ENCODE data around the gene SCNN1G.

SCNN1G gene

DNA sequence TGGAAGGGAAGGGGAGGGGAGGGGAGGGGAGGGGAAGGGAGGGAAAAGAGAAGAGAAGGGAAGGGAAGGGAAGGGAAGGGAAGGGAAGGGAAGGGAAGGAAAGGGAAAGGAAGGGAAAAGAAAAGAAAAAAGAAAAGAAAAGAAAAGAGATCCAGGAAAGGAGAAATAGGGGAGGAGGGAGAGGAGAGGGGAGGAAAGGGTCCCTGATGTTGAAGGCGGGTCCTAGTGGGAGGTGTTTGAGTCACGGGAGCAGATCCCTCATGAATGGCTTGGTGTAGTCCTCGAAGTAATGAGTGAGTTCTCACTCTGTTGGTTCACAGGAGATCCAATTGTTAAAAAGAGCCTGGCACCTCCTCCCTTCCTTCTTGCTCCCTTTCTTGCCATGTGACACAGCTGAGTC lies 26.4 kb upstream of the SCNN1G start:
- DNase-seq (no peak), ATAC-seq (ENCODE audit: insufficient read depth, low read depth) (no peak)
- TF ChIP-seq, protein P1, sequence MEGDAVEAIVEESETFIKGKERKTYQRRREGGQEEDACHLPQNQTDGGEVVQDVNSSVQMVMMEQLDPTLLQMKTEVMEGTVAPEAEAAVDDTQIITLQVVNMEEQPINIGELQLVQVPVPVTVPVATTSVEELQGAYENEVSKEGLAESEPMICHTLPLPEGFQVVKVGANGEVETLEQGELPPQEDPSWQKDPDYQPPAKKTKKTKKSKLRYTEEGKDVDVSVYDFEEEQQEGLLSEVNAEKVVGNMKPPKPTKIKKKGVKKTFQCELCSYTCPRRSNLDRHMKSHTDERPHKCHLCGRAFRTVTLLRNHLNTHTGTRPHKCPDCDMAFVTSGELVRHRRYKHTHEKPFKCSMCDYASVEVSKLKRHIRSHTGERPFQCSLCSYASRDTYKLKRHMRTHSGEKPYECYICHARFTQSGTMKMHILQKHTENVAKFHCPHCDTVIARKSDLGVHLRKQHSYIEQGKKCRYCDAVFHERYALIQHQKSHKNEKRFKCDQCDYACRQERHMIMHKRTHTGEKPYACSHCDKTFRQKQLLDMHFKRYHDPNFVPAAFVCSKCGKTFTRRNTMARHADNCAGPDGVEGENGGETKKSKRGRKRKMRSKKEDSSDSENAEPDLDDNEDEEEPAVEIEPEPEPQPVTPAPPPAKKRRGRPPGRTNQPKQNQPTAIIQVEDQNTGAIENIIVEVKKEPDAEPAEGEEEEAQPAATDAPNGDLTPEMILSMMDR (IDR thresholded peaks at IDR 0.05; ENCODE audit: borderline replicate concordance, extremely low read depth, low read length, poor library complexity, severe bottlenecking): no peak
- Histone ChIP-seq H3K9me3 (ENCODE audit: insufficient read depth, low read length, severe bottlenecking) (no peaks in the 10 kb centered on the region), H3K36me3 (ENCODE audit: insufficient read depth, low read length) (no peaks in the 10 kb centered on the region), H3K9ac (ENCODE audit: low read depth, low read length) (no peak overlapping the region), H3K27me3 (ENCODE audit: insufficient read depth, low read length, poor library complexity) (no peaks in the 10 kb centered on the region), H4K20me1 (ENCODE audit: insufficient read depth, low read length) (no peaks in the 10 kb centered on the region), H3K79me2 (ENCODE audit: insufficient read depth, low read length) (no peaks in the 10 kb centered on the region), H3K27ac (ENCODE audit: low read length) (no peak overlapping the region), H2AFZ (ENCODE audit: low read depth, low read length) (no peak overlapping the region), H3K4me1 (ENCODE audit: insufficient read depth, low read length) (peaks cover 11% of the 10 kb centered on the region), H3K4me2 (ENCODE audit: insufficient read depth, low read length) (no peak overlapping the region), H3K4me3 (ENCODE audit: low read depth in 1 of 2, low read length in 2 of 2) (no peak overlapping the region)

DNA sequence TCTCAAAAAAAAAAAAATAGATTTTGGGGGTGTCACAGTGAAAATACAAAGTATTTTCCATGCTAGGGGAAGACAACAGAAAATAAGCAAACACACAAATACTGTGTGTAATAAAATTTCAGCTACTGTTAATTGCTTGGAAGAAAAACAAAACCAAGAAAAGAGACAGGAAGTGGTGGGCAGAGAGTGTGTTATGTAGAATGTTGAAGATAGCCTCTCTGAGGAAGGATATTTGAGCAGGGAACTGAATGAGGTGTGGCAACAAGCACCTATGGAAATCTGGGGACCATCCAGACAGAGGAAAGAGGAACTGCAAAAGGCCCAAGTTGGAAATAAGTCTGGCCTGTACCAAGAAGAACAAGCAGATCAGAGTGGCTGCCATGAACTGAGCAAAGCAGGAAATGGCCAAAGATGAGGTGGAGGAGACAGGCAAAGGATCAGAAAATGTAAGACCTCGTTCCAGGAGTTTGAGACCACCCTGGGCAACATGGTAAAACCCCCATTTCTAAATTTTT lies 25.5 kb upstream of the SCNN1G start:
- peak overlapping the region; percentile 26; the same call in 1 of the 2 replicates for H3K4me2 ChIP-seq (ENCODE audit: insufficient read depth, low read length)
- no peak for TF ChIP-seq EZH2 (IDR thresholded peaks at IDR 0.05; ENCODE audit: borderline replicate concordance, low read depth, low read length, severe bottlenecking)
- TF ChIP-seq, protein P1 (IDR thresholded peaks at IDR 0.05; ENCODE audit: borderline replicate concordance, extremely low read depth, low read length, poor library complexity, severe bottlenecking): no peak
- H3K79me2 ChIP-seq (ENCODE audit: insufficient read depth, low read length): no peaks in the 10 kb centered on the region
- DNase-seq (no peak), ATAC-seq (ENCODE audit: insufficient read depth, low read depth) (peak; percentile 56; the same call in 1 of the 3 replicates)
- H3K4me1 ChIP-seq (ENCODE audit: insufficient read depth, low read length): peaks cover 11% of the 10 kb centered on the region
- no peaks in the 10 kb centered on the region for H3K36me3 ChIP-seq (ENCODE audit: insufficient read depth, low read length)
- no peaks in the 10 kb centered on the region for H3K9me3 ChIP-seq (ENCODE audit: insufficient read depth, low read length, severe bottlenecking)
- no peak overlapping the region for H3K9ac ChIP-seq (ENCODE audit: low read depth, low read length)
- no peaks in the 10 kb centered on the region for H3K27me3 ChIP-seq (ENCODE audit: insufficient read depth, low read length, poor library complexity)
- H3K4me3 ChIP-seq (ENCODE audit: low read depth in 1 of 2, low read length in 2 of 2): no peak overlapping the region
- H3K27ac ChIP-seq (ENCODE audit: low read length): no peak overlapping the region
- H2AFZ ChIP-seq (ENCODE audit: low read depth, low read length): peak overlapping the region; percentile 77
- H4K20me1 ChIP-seq (ENCODE audit: insufficient read depth, low read length): no peaks in the 10 kb centered on the region

DNA sequence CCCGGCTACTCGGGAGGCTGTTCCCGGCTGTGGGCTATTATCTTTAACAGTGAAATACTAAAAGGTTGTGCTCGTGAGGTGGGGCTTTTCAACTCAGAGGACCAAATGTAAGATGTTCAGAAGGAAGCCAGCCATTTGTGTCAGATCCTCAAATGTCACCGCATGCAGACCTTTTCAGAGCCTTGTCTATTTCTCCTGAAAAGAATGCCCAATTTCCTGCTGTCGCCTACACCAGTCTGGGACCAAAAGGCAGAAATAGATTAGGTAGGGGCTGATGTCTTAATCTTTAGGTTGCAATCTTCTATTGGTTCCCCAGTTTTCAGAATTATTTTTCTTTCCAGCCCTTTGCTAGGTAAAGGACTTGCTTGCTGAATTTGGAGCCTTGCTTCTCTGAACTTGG lies 24.4 kb upstream of the SCNN1G start:
- Histone ChIP-seq H3K36me3 (ENCODE audit: insufficient read depth, low read length) (no peaks in the 10 kb centered on the region), H3K4me2 (ENCODE audit: insufficient read depth, low read length) (no peak overlapping the region), H4K20me1 (ENCODE audit: insufficient read depth, low read length) (no peaks in the 10 kb centered on the region), H3K4me1 (ENCODE audit: insufficient read depth, low read length) (peaks cover 11% of the 10 kb centered on the region), H3K27me3 (ENCODE audit: insufficient read depth, low read length, poor library complexity) (no peaks in the 10 kb centered on the region), H3K27ac (ENCODE audit: low read length) (no peak overlapping the region), H3K9ac (ENCODE audit: low read depth, low read length) (no peak overlapping the region), H2AFZ (ENCODE audit: low read depth, low read length) (no peak overlapping the region), H3K79me2 (ENCODE audit: insufficient read depth, low read length) (no peaks in the 10 kb centered on the region), H3K9me3 (ENCODE audit: insufficient read depth, low read length, severe bottlenecking) (no peaks in the 10 kb centered on the region), H3K4me3 (ENCODE audit: low read depth in 1 of 2, low read length in 2 of 2) (no peak overlapping the region)
- TF ChIP-seq, protein P1 (IDR thresholded peaks at IDR 0.05; ENCODE audit: borderline replicate concordance, extremely low read depth, low read length, poor library complexity, severe bottlenecking): no peak
- TF ChIP-seq EZH2 (IDR thresholded peaks at IDR 0.05; ENCODE audit: borderline replicate concordance, low read depth, low read length, severe bottlenecking): no peak
- DNase-seq (no peak), ATAC-seq (ENCODE audit: insufficient read depth, low read depth) (no peak)

DNA sequence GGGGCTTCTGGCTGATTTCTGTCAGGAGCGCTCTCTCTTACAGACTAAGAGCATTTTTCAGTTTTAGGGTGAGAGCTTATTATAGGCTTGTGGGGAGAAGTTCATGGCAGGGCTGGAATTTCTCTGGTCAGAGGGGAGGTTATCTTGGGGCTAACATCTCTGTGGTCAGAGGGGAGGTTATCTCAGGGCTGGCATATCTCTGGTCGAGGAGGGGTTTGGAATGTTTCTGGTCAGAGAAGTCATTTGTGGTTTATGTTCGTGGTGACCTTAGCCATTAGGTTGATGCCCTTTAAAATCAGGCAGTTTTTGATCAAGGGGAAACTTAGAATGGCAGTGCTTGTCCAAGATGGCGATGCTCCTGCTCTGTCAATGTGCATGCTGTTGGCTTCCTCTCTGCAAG lies 22.5 kb upstream of the SCNN1G start:
- Histone ChIP-seq H3K79me2 (ENCODE audit: insufficient read depth, low read length) (no peaks in the 10 kb centered on the region), H4K20me1 (ENCODE audit: insufficient read depth, low read length) (no peaks in the 10 kb centered on the region), H3K9ac (ENCODE audit: low read depth, low read length) (no peak overlapping the region), H3K36me3 (ENCODE audit: insufficient read depth, low read length) (no peaks in the 10 kb centered on the region), H3K4me3 (ENCODE audit: low read depth in 1 of 2, low read length in 2 of 2) (no peak overlapping the region), H2AFZ (ENCODE audit: low read depth, low read length) (no peak overlapping the region), H3K4me1 (ENCODE audit: insufficient read depth, low read length) (peaks cover 11% of the 10 kb centered on the region), H3K9me3 (ENCODE audit: insufficient read depth, low read length, severe bottlenecking) (no peaks in the 10 kb centered on the region), H3K27me3 (ENCODE audit: insufficient read depth, low read length, poor library complexity) (no peaks in the 10 kb centered on the region), H3K27ac (ENCODE audit: low read length) (no peak overlapping the region), H3K4me2 (ENCODE audit: insufficient read depth, low read length) (no peak overlapping the region)
- DNase-seq (no peak), ATAC-seq (ENCODE audit: insufficient read depth, low read depth) (no peak)
- no peak for TF ChIP-seq EZH2 (IDR thresholded peaks at IDR 0.05; ENCODE audit: borderline replicate concordance, low read depth, low read length, severe bottlenecking)
- TF ChIP-seq, protein P1 (IDR thresholded peaks at IDR 0.05; ENCODE audit: borderline replicate concordance, extremely low read depth, low read length, poor library complexity, severe bottlenecking): no peak
